ENCODE data around the gene WIPF1.

WIPF1 gene

GRCh38 chr2:174623106-174623637 is 25.6 kb upstream of the WIPF1 start:
- Histone ChIP-seq H3K4me3 (ENCODE audit: insufficient read depth, low read depth, low read length, poor library complexity, severe bottlenecking) (no peak overlapping the region), H3K4me1 (ENCODE audit: control insufficient read depth, insufficient read depth, low read length, poor library complexity, severe bottlenecking) (peaks cover 16% of the 10 kb centered on the region), H3K27ac (ENCODE audit: insufficient read depth, low read length, poor library complexity, severe bottlenecking) (no peak overlapping the region), H3K36me3 (ENCODE audit: control insufficient read depth, insufficient read depth, low read length) (peaks cover 27% of the 10 kb centered on the region), H3K27me3 (replicated peaks; ENCODE audit: control insufficient read depth, insufficient read depth, low read length, poor library complexity, severe bottlenecking) (no peaks in the 10 kb centered on the region), H3K9me3 (ENCODE audit: control insufficient read depth, low read length) (no peaks in the 10 kb centered on the region)
- no peak for DNase-seq

DNA sequence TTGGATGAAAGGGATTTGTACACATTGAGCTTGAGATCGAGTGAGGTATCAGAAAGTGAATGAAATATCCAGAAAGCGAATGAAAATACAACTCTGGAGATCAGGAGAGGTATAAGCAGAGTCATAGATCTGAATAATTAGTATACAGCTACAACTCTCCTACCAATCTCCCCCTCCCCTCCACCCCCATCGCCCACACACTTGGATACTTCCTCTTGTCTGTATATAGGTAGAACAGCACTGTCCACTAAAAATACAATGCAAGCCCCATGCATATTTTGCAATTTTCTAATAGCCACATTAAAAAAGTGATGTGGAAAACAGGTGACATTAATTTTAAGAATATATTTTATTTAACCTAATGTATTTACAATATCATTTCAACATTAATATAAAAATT is 23.7 kb upstream of the WIPF1 start:
- Histone ChIP-seq H3K36me3 (ENCODE audit: control insufficient read depth, insufficient read depth, low read length) (peaks cover 21% of the 10 kb centered on the region), H3K27me3 (replicated peaks; ENCODE audit: control insufficient read depth, insufficient read depth, low read length, poor library complexity, severe bottlenecking) (no peaks in the 10 kb centered on the region), H3K4me1 (ENCODE audit: control insufficient read depth, insufficient read depth, low read length, poor library complexity, severe bottlenecking) (peaks cover 34% of the 10 kb centered on the region), H3K9me3 (ENCODE audit: control insufficient read depth, low read length) (no peaks in the 10 kb centered on the region), H3K4me3 (ENCODE audit: insufficient read depth, low read depth, low read length, poor library complexity, severe bottlenecking) (no peak overlapping the region), H3K27ac (ENCODE audit: insufficient read depth, low read length, poor library complexity, severe bottlenecking) (no peak overlapping the region)
- no peak for DNase-seq

DNA sequence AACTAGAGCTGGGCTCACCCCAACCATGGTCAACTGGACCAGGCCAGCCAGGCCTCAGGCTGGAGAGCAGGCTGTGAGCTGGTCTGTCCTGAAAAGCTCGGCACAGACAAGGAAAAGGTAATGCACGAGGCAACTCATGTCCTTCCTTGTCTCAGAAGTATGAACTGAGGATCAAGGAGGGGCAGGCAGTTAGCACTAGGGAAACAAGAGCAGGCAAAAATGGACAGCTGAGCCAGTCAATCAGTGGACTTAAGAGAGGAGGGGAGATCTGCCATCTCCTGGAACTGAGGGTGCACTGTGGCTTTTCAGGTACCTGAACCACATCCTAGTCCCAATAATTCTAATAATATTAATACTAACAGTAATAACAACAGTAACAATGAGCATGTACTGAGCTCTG is 20.6 kb upstream of the WIPF1 start:
- Histone ChIP-seq H3K27me3 (replicated peaks; ENCODE audit: control insufficient read depth, insufficient read depth, low read length, poor library complexity, severe bottlenecking) (no peaks in the 10 kb centered on the region), H3K36me3 (ENCODE audit: control insufficient read depth, insufficient read depth, low read length) (peaks cover 15% of the 10 kb centered on the region), H3K27ac (ENCODE audit: insufficient read depth, low read length, poor library complexity, severe bottlenecking) (peak overlapping the region; percentile 57), H3K9me3 (ENCODE audit: control insufficient read depth, low read length) (no peaks in the 10 kb centered on the region), H3K4me3 (ENCODE audit: insufficient read depth, low read depth, low read length, poor library complexity, severe bottlenecking) (no peak overlapping the region), H3K4me1 (ENCODE audit: control insufficient read depth, insufficient read depth, low read length, poor library complexity, severe bottlenecking) (peaks cover 41% of the 10 kb centered on the region)
- DNase-seq = no peak

DNA sequence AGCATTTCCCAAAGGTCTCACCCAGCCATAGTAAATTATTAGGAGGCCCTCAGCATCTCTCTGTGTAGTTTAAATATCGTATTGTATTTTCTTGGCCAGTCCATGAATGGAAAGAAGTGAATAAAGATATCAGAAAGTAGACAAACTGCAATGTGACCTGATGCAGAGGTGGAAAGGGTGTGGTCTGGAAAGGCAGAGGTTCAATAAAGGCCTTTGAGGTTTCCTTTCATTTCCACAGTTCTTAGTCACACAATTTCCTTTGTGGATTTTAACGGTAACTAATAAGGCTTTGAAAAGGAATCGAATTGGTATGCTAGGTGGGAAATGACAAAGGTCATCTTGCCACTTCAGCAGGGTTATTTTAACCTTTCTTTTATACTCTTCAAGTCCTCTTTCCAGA is 20.1 kb upstream of the WIPF1 start:
- Histone ChIP-seq H3K36me3 (ENCODE audit: control insufficient read depth, insufficient read depth, low read length) (peaks cover 14% of the 10 kb centered on the region), H3K9me3 (ENCODE audit: control insufficient read depth, low read length) (no peaks in the 10 kb centered on the region), H3K4me3 (ENCODE audit: insufficient read depth, low read depth, low read length, poor library complexity, severe bottlenecking) (no peak overlapping the region), H3K4me1 (ENCODE audit: control insufficient read depth, insufficient read depth, low read length, poor library complexity, severe bottlenecking) (peaks cover 41% of the 10 kb centered on the region), H3K27me3 (replicated peaks; ENCODE audit: control insufficient read depth, insufficient read depth, low read length, poor library complexity, severe bottlenecking) (no peaks in the 10 kb centered on the region), H3K27ac (ENCODE audit: insufficient read depth, low read length, poor library complexity, severe bottlenecking) (peak overlapping the region; percentile 57)
- DNase-seq = no peak

DNA sequence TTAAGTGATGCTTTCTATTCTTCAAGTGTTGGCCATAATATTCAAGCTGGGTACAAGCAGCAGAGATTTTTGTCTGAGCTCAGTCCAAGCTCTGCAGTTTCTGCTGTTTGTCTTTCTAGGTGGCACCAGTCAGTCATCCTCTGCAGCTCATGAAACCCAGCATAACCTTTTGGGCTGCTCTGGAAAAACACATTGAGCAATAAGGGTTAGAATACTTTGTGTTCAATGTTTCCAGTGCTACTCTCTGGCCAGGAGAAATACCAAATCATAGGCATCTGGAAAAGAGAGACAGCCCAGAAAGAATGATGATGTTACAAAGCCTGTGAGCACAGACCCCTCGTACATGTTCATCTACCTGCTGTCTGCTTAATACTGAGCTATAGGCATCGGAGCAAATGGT is 19.5 kb upstream of the WIPF1 start:
- Histone ChIP-seq H3K36me3 (ENCODE audit: control insufficient read depth, insufficient read depth, low read length) (peaks cover 9% of the 10 kb centered on the region), H3K9me3 (ENCODE audit: control insufficient read depth, low read length) (no peaks in the 10 kb centered on the region), H3K4me3 (ENCODE audit: insufficient read depth, low read depth, low read length, poor library complexity, severe bottlenecking) (no peak overlapping the region), H3K4me1 (ENCODE audit: control insufficient read depth, insufficient read depth, low read length, poor library complexity, severe bottlenecking) (peaks cover 41% of the 10 kb centered on the region), H3K27me3 (replicated peaks; ENCODE audit: control insufficient read depth, insufficient read depth, low read length, poor library complexity, severe bottlenecking) (no peaks in the 10 kb centered on the region), H3K27ac (ENCODE audit: insufficient read depth, low read length, poor library complexity, severe bottlenecking) (peak overlapping the region; percentile 3)
- no peak for DNase-seq

- no peaks in the 10 kb centered on the region for H3K27me3 ChIP-seq (replicated peaks; ENCODE audit: control insufficient read depth, insufficient read depth, low read length, poor library complexity, severe bottlenecking)
- peaks cover 41% of the 10 kb centered on the region for H3K4me1 ChIP-seq (ENCODE audit: control insufficient read depth, insufficient read depth, low read length, poor library complexity, severe bottlenecking)
- DNase-seq = no peak
- H3K36me3 ChIP-seq (ENCODE audit: control insufficient read depth, insufficient read depth, low read length) = peaks cover 3% of the 10 kb centered on the region
- H3K9me3 ChIP-seq (ENCODE audit: control insufficient read depth, low read length) = no peaks in the 10 kb centered on the region
- H3K27ac ChIP-seq (ENCODE audit: insufficient read depth, low read length, poor library complexity, severe bottlenecking) = peak overlapping the region; percentile 34
- no peak overlapping the region for H3K4me3 ChIP-seq (ENCODE audit: insufficient read depth, low read depth, low read length, poor library complexity, severe bottlenecking)
Measured at GRCh38 chr2:174615871-174616436, 18.4 kb upstream of the WIPF1 start.

DNA sequence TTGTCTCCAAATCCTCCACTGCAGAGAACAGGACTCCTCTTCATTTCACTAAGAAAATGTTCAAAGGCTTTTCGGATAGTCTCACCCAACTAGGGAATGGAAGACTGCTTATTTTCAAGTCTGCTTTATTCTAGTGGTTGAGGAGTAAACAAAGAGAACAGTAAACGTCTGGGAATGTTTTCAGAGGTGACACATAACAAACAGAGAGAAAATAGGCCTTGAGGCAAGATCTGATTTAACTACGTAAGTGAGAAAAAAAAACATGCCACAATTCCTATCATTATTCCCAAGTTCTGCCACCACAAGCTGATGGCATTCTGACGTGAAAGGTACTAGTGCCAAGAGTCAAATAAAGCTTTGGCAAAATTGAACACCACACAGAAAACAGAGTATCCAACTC is 16.7 kb upstream of the WIPF1 start:
- no peaks in the 10 kb centered on the region for H3K9me3 ChIP-seq (ENCODE audit: control insufficient read depth, low read length)
- peaks cover 45% of the 10 kb centered on the region for H3K4me1 ChIP-seq (ENCODE audit: control insufficient read depth, insufficient read depth, low read length, poor library complexity, severe bottlenecking)
- peaks cover 3% of the 10 kb centered on the region for H3K36me3 ChIP-seq (ENCODE audit: control insufficient read depth, insufficient read depth, low read length)
- H3K27me3 ChIP-seq (replicated peaks; ENCODE audit: control insufficient read depth, insufficient read depth, low read length, poor library complexity, severe bottlenecking) = no peaks in the 10 kb centered on the region
- no peak for DNase-seq
- no peak overlapping the region for H3K27ac ChIP-seq (ENCODE audit: insufficient read depth, low read length, poor library complexity, severe bottlenecking)
- H3K4me3 ChIP-seq (ENCODE audit: insufficient read depth, low read depth, low read length, poor library complexity, severe bottlenecking) = no peak overlapping the region

DNA sequence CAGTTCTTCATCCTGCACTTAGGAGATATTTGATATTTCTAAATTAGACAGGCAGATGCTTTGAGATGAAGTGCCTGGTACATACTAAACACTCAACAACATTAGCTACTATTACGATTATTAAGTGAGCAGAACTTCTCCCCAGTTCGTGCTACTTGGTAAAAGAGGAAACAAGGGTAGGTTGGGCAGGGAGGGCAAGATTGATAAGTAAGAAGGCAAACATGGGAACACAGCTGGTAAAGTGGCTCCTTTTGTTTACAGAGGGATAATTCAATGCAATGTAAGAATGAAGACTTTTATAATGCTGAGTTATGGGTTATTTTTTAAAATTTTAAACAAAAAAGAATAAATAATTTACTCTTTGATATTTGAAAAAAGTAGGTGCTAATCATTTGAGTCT is 15.9 kb upstream of the WIPF1 start:
- peaks cover 45% of the 10 kb centered on the region for H3K4me1 ChIP-seq (ENCODE audit: control insufficient read depth, insufficient read depth, low read length, poor library complexity, severe bottlenecking)

GRCh38 chr2:174612970-174613369 is 15.4 kb upstream of the WIPF1 start:
- Histone ChIP-seq H3K4me3 (ENCODE audit: insufficient read depth, low read depth, low read length, poor library complexity, severe bottlenecking) (no peak overlapping the region), H3K27me3 (replicated peaks; ENCODE audit: control insufficient read depth, insufficient read depth, low read length, poor library complexity, severe bottlenecking) (no peaks in the 10 kb centered on the region), H3K27ac (ENCODE audit: insufficient read depth, low read length, poor library complexity, severe bottlenecking) (no peak overlapping the region), H3K9me3 (ENCODE audit: control insufficient read depth, low read length) (no peaks in the 10 kb centered on the region), H3K4me1 (ENCODE audit: control insufficient read depth, insufficient read depth, low read length, poor library complexity, severe bottlenecking) (peaks cover 46% of the 10 kb centered on the region), H3K36me3 (ENCODE audit: control insufficient read depth, insufficient read depth, low read length) (peaks cover 3% of the 10 kb centered on the region)
- DNase-seq = no peak

More for the DNA sequence above, 15.9 kb upstream of the WIPF1 start:
- Histone ChIP-seq H3K27me3 (replicated peaks; ENCODE audit: control insufficient read depth, insufficient read depth, low read length, poor library complexity, severe bottlenecking) (no peaks in the 10 kb centered on the region), H3K27ac (ENCODE audit: insufficient read depth, low read length, poor library complexity, severe bottlenecking) (no peak overlapping the region), H3K9me3 (ENCODE audit: control insufficient read depth, low read length) (no peaks in the 10 kb centered on the region), H3K4me3 (ENCODE audit: insufficient read depth, low read depth, low read length, poor library complexity, severe bottlenecking) (no peak overlapping the region), H3K36me3 (ENCODE audit: control insufficient read depth, insufficient read depth, low read length) (peaks cover 3% of the 10 kb centered on the region)
- DNase-seq = no peak

GRCh38 chr2:174611854-174612253 is 14.2 kb upstream of the WIPF1 start:
- H3K36me3 ChIP-seq (ENCODE audit: control insufficient read depth, insufficient read depth, low read length) = peaks cover 3% of the 10 kb centered on the region
- H3K9me3 ChIP-seq (ENCODE audit: control insufficient read depth, low read length) = no peaks in the 10 kb centered on the region
- DNase-seq = no peak
- H3K27ac ChIP-seq (ENCODE audit: insufficient read depth, low read length, poor library complexity, severe bottlenecking) = peak overlapping the region; percentile 53
- H3K4me1 ChIP-seq (ENCODE audit: control insufficient read depth, insufficient read depth, low read length, poor library complexity, severe bottlenecking) = peaks cover 39% of the 10 kb centered on the region
- no peaks in the 10 kb centered on the region for H3K27me3 ChIP-seq (replicated peaks; ENCODE audit: control insufficient read depth, insufficient read depth, low read length, poor library complexity, severe bottlenecking)
- no peak overlapping the region for H3K4me3 ChIP-seq (ENCODE audit: insufficient read depth, low read depth, low read length, poor library complexity, severe bottlenecking)
